Uterus (tissue), 4 donors: ENCODE measurements around the gene PNPT1. TPM values are rescaled to one million over a fixed set of nuclear protein-coding genes. Genes with fewer than 3 reads are reported as not detected.

Experiments used
- DNase-seq, 2 donors: peaks; one replicate each; pipeline ENCODE4 v3.0.0-alpha.2; 2019 to 2020
- H3K27ac ChIP-seq, 2 donors: fragments of 200-600 bp; sonication (generic); 1 replicate in 1 of 2; 2 replicates in 1 of 2; pipeline ENCODE4 v1.5.1; 2016 to 2018
- H3K27me3 ChIP-seq, 2 donors: fragments of 200-600 bp; sonication (generic); one replicate each; pipeline ENCODE4 v1.5.1; 2018 to 2019; ENCODE audit warnings: control low read depth in 1 of 2
- H3K36me3 ChIP-seq, 2 donors: fragments of 200-600 bp; sonication (generic); one replicate each; pipeline ENCODE4 v1.5.1; 2019; ENCODE audit warnings: control low read depth in 1 of 2
- H3K4me1 ChIP-seq, 2 donors: fragments of 200-600 bp; sonication (generic); one replicate each; pipeline ENCODE4 v1.5.1; 2018 to 2019; ENCODE audit warnings: control low read depth in 1 of 2
- H3K4me3 ChIP-seq, 2 donors: fragments of 200-600 bp; sonication (generic); 1 replicate in 1 of 2; 2 replicates in 1 of 2; pipeline ENCODE4 v1.5.1; 2018 to 2019; ENCODE audit warnings: mild to moderate bottlenecking in 1 of 2
- H3K9me3 ChIP-seq, 2 donors: fragments of 200-600 bp; sonication (generic); one replicate each; pipeline ENCODE4 v1.5.1; 2019; ENCODE audit warnings: control low read depth in 1 of 2
- CTCF ChIP-seq, 4 experiments: fragments of 200-600 bp in 2 of 4; fragments of 450-650 bp in 2 of 4; sonication (generic) in 2 of 4; IDR thresholded peaks; one replicate each; pipeline ENCODE4 v1.5.1; 2016 to 2019; ENCODE audit warnings: antibody characterized with exemption in 4 of 4, mild to moderate bottlenecking in 2 of 4, moderate library complexity in 1 of 4
- POLR2A ChIP-seq, 2 donors: fragments of 450-650 bp; IDR thresholded peaks; one replicate each; pipeline ENCODE4 v1.6.1; 2016; ENCODE audit warnings: antibody characterized with exemption in 2 of 2, mild to moderate bottlenecking in 1 of 2, moderate library complexity in 1 of 2
- intact Hi-C: fragments of 100-400 bp; cut with DNase I; formaldehyde crosslinking; loops from one replicate; pipeline ENCODE4 v1.15.1; 2023; ENCODE audit warnings: low total_unique reads
- total RNA-seq, 4 donors: library from RNA; depleted of rRNA in 3 of 4; stranded (reverse); fragments of >200 nt in 3 of 4; gene quantifications; one replicate each; pipeline versions ENCODE4 v1.1.0 to v1.2.4, GENCODE V29; 2014 to 2023
- donor health status: DM: yes; HTN: yes; CAD: no.

PNPT1 gene
- total RNA-seq, 4 donors from 2014 or later: 12.6 to 52.0 (median 22.5) TPM

- intact Hi-C loops: no loop called here
- Histone ChIP-seq H3K36me3 (no peaks in the 10 kb centered on the region), H3K4me3 (peak within 1 kb of the TSS; percentile 87 to 99), H3K27me3 (no peaks in the 10 kb centered on the region), H3K4me1 (peaks cover 4 to 7% of the 10 kb centered on the region in 2 donors), H3K9me3 (no peaks in the 10 kb centered on the region), H3K27ac (peak within 1 kb of the TSS; percentile 92 to 98)
- peak; percentile 91 to 94 for TF ChIP-seq POLR2A (IDR thresholded peaks at IDR 0.05)
- TF ChIP-seq CTCF (IDR thresholded peaks at IDR 0.05): peak; percentile 31 to 85 (median 63)
- DNase-seq: peak; percentile 99 to 100
Observed at GRCh38 chr2:55617175-55618024, 76.2 kb downstream of the PNPT1 start, which contains the start of gene PPP4R3B. Gene PPP4R3B, minus strand, starts transcription at chr2:55617622. Its CDS starts 337 bp downstream, at chr2:55617285.

- no peak for DNase-seq
- no peaks in the 10 kb centered on the region for H3K9me3 ChIP-seq
- peaks cover 4 to 7% of the 10 kb centered on the region in 2 donors for H3K4me1 ChIP-seq
- H3K4me3 ChIP-seq: peak overlapping the region; percentile 87 to 99
- no peaks in the 10 kb centered on the region for H3K27me3 ChIP-seq
- no peak for TF ChIP-seq POLR2A (IDR thresholded peaks at IDR 0.05)
- no peak for TF ChIP-seq CTCF (IDR thresholded peaks at IDR 0.05)
- intact Hi-C loops: no loop called here
- H3K36me3 ChIP-seq: no peaks in the 10 kb centered on the region
- H3K27ac ChIP-seq: peak overlapping the region; percentile 92 to 98
Observed at GRCh38 chr2:55616551-55617174, 77.0 kb downstream of the PNPT1 start.

GRCh38 chr2:55611997-55612396 is 81.6 kb downstream of the PNPT1 start:
- H3K4me1 ChIP-seq: peaks cover 0 to 4% of the 10 kb centered on the region in 2 donors
- no peaks in the 10 kb centered on the region for H3K36me3 ChIP-seq
- H3K27me3 ChIP-seq: no peaks in the 10 kb centered on the region
- TF ChIP-seq POLR2A (IDR thresholded peaks at IDR 0.05) (no peak), CTCF (IDR thresholded peaks at IDR 0.05) (no peak)
- H3K9me3 ChIP-seq: no peaks in the 10 kb centered on the region
- intact Hi-C loops: no loop called here
- no peak for DNase-seq
- no peak overlapping the region for H3K4me3 ChIP-seq
- H3K27ac ChIP-seq: no peak overlapping the region

- intact Hi-C loops: no loop called here
- Histone ChIP-seq H3K4me1 (peaks cover 0 to 4% of the 10 kb centered on the region in 2 donors), H3K36me3 (no peaks in the 10 kb centered on the region), H3K27me3 (no peaks in the 10 kb centered on the region), H3K27ac (no peak overlapping the region), H3K4me3 (no peak overlapping the region), H3K9me3 (no peaks in the 10 kb centered on the region)
- DNase-seq: no peak
- TF ChIP-seq POLR2A (IDR thresholded peaks at IDR 0.05): no peak
- TF ChIP-seq CTCF (IDR thresholded peaks at IDR 0.05): no peak
Observed at GRCh38 chr2:55610954-55611743, 82.5 kb downstream of the PNPT1 start.
